Activated CD4-positive, alpha-beta memory T cell treated with anti-CD3 and anti-CD28 coated beads for 36 hours (primary cell): ENCODE data around the gene ABL2. TPM values are rescaled to one million over a fixed set of nuclear protein-coding genes. Genes with fewer than 3 reads are reported as not detected.
"Not testable (repeated sequence)": the region's sequence is repeated elsewhere in the genome, so short reads cannot be mapped to it uniquely, and the experiment has no call there.

Source experiments
- CTCF ChIA-PET: fragments of 350-600 bp; sonication (Branson Sonifier 250); formaldehyde crosslinking; loops from one replicate; lab custom pipeline; 2021; ENCODE audit warnings: antibody characterized with exemption, inconsistent platforms; lab: Charles Lee
- POLR2A ChIA-PET: fragments of 350-600 bp; sonication (Branson Sonifier 250); formaldehyde crosslinking; loops from one replicate; lab custom pipeline; 2021; ENCODE audit warnings: antibody characterized with exemption; lab: Charles Lee
- DNase-seq: peaks from one replicate; pipeline ENCODE4 v3.0.0-alpha.2; 2020
- H3K27ac Mint-ChIP-seq: one replicate; pipeline ENCODE4 v1.8.0; 2021; ENCODE audit warnings: mixed read lengths
- H3K27me3 Mint-ChIP-seq: one replicate; pipeline ENCODE4 v1.8.0; 2021; ENCODE audit warnings: mixed read lengths
- H3K36me3 Mint-ChIP-seq: one replicate; pipeline ENCODE4 v1.8.0; 2021; ENCODE audit warnings: mixed read lengths
- H3K4me1 Mint-ChIP-seq: one replicate; pipeline ENCODE4 v1.8.0; 2021; ENCODE audit warnings: low read depth, mixed read lengths
- H3K4me3 Mint-ChIP-seq: one replicate; pipeline ENCODE4 v1.8.0; 2021; ENCODE audit warnings: mild to moderate bottlenecking, mixed read lengths
- H3K9me3 Mint-ChIP-seq: one replicate; pipeline ENCODE4 v1.8.0; 2021; ENCODE audit warnings: mixed read lengths
- intact Hi-C: fragments of 100-400 bp; cut with micrococcal nuclease; formaldehyde crosslinking; loops from one replicate; pipeline ENCODE4 v1.15.1; 2023
- total RNA-seq, 2 experiments: library from RNA; stranded (reverse); gene quantifications; one replicate each; pipeline ENCODE4 v1.2.3, GENCODE V29; 2021

The ABL2 gene
- total RNA-seq, 2 experiments from 2014 or later: 8.8 to 9.1 TPM

GRCh38 chr1:179241530-179242097, 12.1 kb upstream of the ABL2 start:
- DNase-seq: no peak
- H3K27me3 Mint-ChIP-seq: no peaks in the 10 kb centered on the region
- H3K4me1 Mint-ChIP-seq: no peaks in the 10 kb centered on the region
- H3K4me3 Mint-ChIP-seq: no peak overlapping the region
- H3K9me3 Mint-ChIP-seq: no peaks in the 10 kb centered on the region
- no peaks in the 10 kb centered on the region for H3K36me3 Mint-ChIP-seq
- intact Hi-C loops: no loop called here
- H3K27ac Mint-ChIP-seq: no peak overlapping the region
- ChIA-PET CTCF (interaction anchor here (0.6 kb wide), 1 partner anchor 92 kb away, joined by 3 read pairs; no protein-coding TSS in a partner anchor), POLR2A (no interaction called here)

GRCh38 chr1:179237222-179237621, 7.7 kb upstream of the ABL2 start:
- Mint-ChIP-seq H3K9me3 (no peaks in the 10 kb centered on the region), H3K27me3 (no peaks in the 10 kb centered on the region), H3K4me3 (no peak overlapping the region), H3K36me3 (no peaks in the 10 kb centered on the region), H3K4me1 (no peaks in the 10 kb centered on the region), H3K27ac (no peak overlapping the region)
- DNase-seq: no peak
- intact Hi-C loops: no loop called here
- POLR2A ChIA-PET: no interaction called here
- CTCF ChIA-PET: no interaction called here

- no peaks in the 10 kb centered on the region for H3K9me3 Mint-ChIP-seq
- no peaks in the 10 kb centered on the region for H3K27me3 Mint-ChIP-seq
- no peak overlapping the region for H3K4me3 Mint-ChIP-seq
- no peaks in the 10 kb centered on the region for H3K36me3 Mint-ChIP-seq
- peaks cover 10% of the 10 kb centered on the region for H3K4me1 Mint-ChIP-seq
- ChIA-PET POLR2A (no interaction called here), CTCF (no interaction called here)
- DNase-seq: no peak
- intact Hi-C loops: no loop called here
- H3K27ac Mint-ChIP-seq: no peak overlapping the region
These were observed 5.4 kb upstream of the ABL2 start for GRCh38 chr1:179234863-179235262.

- Mint-ChIP-seq H3K4me1 (peaks cover 27% of the 10 kb centered on the region), H3K27ac (no peak overlapping the region), H3K27me3 (no peaks in the 10 kb centered on the region), H3K9me3 (no peaks in the 10 kb centered on the region), H3K4me3 (no peak overlapping the region), H3K36me3 (no peaks in the 10 kb centered on the region)
- ChIA-PET CTCF (no interaction called here), POLR2A (no interaction called here)
- intact Hi-C loops: no loop called here
- DNase-seq: no peak
These were observed 2.4 kb upstream of the ABL2 start for GRCh38 chr1:179231923-179232322.

- Mint-ChIP-seq H3K4me1 (peaks cover 34% of the 10 kb centered on the region), H3K27ac (no peak overlapping the region), H3K9me3 (no peaks in the 10 kb centered on the region), H3K36me3 (no peaks in the 10 kb centered on the region), H3K27me3 (no peaks in the 10 kb centered on the region), H3K4me3 (peak overlapping the region; percentile 87)
- intact Hi-C loops: no loop called here
- ChIA-PET POLR2A (no interaction called here), CTCF (interaction anchor here (1.4 kb wide), 1 partner anchor 110 kb away, joined by 4 read pairs; no protein-coding TSS in a partner anchor)
- no peak for DNase-seq
These were observed 1.2 kb upstream of the ABL2 start for GRCh38 chr1:179230721-179231120.

- no peaks in the 10 kb centered on the region for H3K27me3 Mint-ChIP-seq
- H3K9me3 Mint-ChIP-seq: no peaks in the 10 kb centered on the region
- ChIA-PET POLR2A (interaction anchor here (0.7 to 2.1 kb wide), 2 partner anchors 63 to 135 kb away, joined by 4 to 5 read pairs; partner anchors contain the start of genes AXDND1 and SOAT1), CTCF (interaction anchor here (1.4 kb wide), 1 partner anchor 109 kb away, joined by 4 read pairs; no protein-coding TSS in a partner anchor)
- intact Hi-C loops: no loop called here
- DNase-seq: no peak
- peaks cover 34% of the 10 kb centered on the region for H3K4me1 Mint-ChIP-seq
- H3K4me3 Mint-ChIP-seq: peak overlapping the region; percentile 87
- H3K27ac Mint-ChIP-seq: peak overlapping the region; percentile 80
- no peaks in the 10 kb centered on the region for H3K36me3 Mint-ChIP-seq
These were observed 774 bp upstream of the ABL2 start for GRCh38 chr1:179230251-179230650.

GRCh38 chr1:179228783-179229213, 679 bp downstream of the ABL2 start:
- Mint-ChIP-seq H3K9me3 (no peaks in the 10 kb centered on the region), H3K4me3 (peak overlapping the region; percentile 90), H3K27me3 (no peaks in the 10 kb centered on the region), H3K27ac (peak overlapping the region; percentile 73), H3K4me1 (peaks cover 34% of the 10 kb centered on the region), H3K36me3 (no peaks in the 10 kb centered on the region)
- peak; percentile 55 for DNase-seq
- POLR2A ChIA-PET: interaction anchor here (1.0 to 2.1 kb wide), 2 partner anchors 65 to 97 kb away, joined by 3 to 5 read pairs; partner anchors contain the start of gene SOAT1
- intact Hi-C loops: loop anchor here (1.0 to 2.0 kb wide), 9 partner anchors 14 to 194 kb away; partner anchors contain the start of genes AXDND1, SOAT1 and TOR3A
- CTCF ChIA-PET: no interaction called here

GRCh38 chr1:179226738-179227137, 2.7 kb downstream of the ABL2 start:
- Mint-ChIP-seq H3K4me1 (peaks cover 34% of the 10 kb centered on the region), H3K36me3 (no peaks in the 10 kb centered on the region), H3K4me3 (no peak overlapping the region), H3K9me3 (no peaks in the 10 kb centered on the region), H3K27ac (no peak overlapping the region), H3K27me3 (no peaks in the 10 kb centered on the region)
- intact Hi-C loops: no loop called here
- ChIA-PET POLR2A (interaction anchor here (0.6 kb wide), 1 partner anchor 193 kb away, joined by 6 read pairs; no protein-coding TSS in a partner anchor), CTCF (no interaction called here)
- no peak for DNase-seq

GRCh38 chr1:179224466-179224865, 5.0 kb downstream of the ABL2 start:
- intact Hi-C loops, H3K27me3 Mint-ChIP-seq, H3K36me3 Mint-ChIP-seq, H3K9me3 Mint-ChIP-seq, H3K4me3 Mint-ChIP-seq, H3K27ac Mint-ChIP-seq, POLR2A ChIA-PET, DNase-seq: not testable (repeated sequence)
- CTCF ChIA-PET: interaction anchor here (1.3 kb wide), 1 partner anchor 144 kb away, joined by 3 read pairs; no protein-coding TSS in a partner anchor
- H3K4me1 Mint-ChIP-seq: peaks cover 23% of the 10 kb centered on the region

- POLR2A ChIA-PET, CTCF ChIA-PET, DNase-seq, H3K36me3 Mint-ChIP-seq, H3K9me3 Mint-ChIP-seq, H3K27ac Mint-ChIP-seq, intact Hi-C loops, H3K4me1 Mint-ChIP-seq, H3K27me3 Mint-ChIP-seq, H3K4me3 Mint-ChIP-seq: not testable (repeated sequence)
These were observed 8.4 kb downstream of the ABL2 start for GRCh38 chr1:179221121-179221520.

GRCh38 chr1:179217943-179218507, 11.5 kb downstream of the ABL2 start:
- ChIA-PET CTCF (no interaction called here), POLR2A (no interaction called here)
- peaks cover 4% of the 10 kb centered on the region for H3K36me3 Mint-ChIP-seq
- intact Hi-C loops: no loop called here
- H3K27me3 Mint-ChIP-seq: no peaks in the 10 kb centered on the region
- H3K9me3 Mint-ChIP-seq: no peaks in the 10 kb centered on the region
- DNase-seq: no peak
- H3K4me3 Mint-ChIP-seq: no peak overlapping the region
- peaks cover 15% of the 10 kb centered on the region for H3K4me1 Mint-ChIP-seq
- no peak overlapping the region for H3K27ac Mint-ChIP-seq

GRCh38 chr1:179213317-179213716, 16.2 kb downstream of the ABL2 start:
- H3K27me3 Mint-ChIP-seq, H3K27ac Mint-ChIP-seq, DNase-seq, H3K4me3 Mint-ChIP-seq, intact Hi-C loops, H3K9me3 Mint-ChIP-seq, POLR2A ChIA-PET, H3K36me3 Mint-ChIP-seq, CTCF ChIA-PET: not testable (repeated sequence)
- peaks cover 15% of the 10 kb centered on the region for H3K4me1 Mint-ChIP-seq
